ENCODE data around the gene PRTG. TPM values are rescaled to one million over a fixed set of nuclear protein-coding genes. Genes with fewer than 3 reads are reported as not detected.

PRTG gene
- total RNA-seq, 2 donors from 2014 or later: 0.44 to 3.3 TPM

DNA sequence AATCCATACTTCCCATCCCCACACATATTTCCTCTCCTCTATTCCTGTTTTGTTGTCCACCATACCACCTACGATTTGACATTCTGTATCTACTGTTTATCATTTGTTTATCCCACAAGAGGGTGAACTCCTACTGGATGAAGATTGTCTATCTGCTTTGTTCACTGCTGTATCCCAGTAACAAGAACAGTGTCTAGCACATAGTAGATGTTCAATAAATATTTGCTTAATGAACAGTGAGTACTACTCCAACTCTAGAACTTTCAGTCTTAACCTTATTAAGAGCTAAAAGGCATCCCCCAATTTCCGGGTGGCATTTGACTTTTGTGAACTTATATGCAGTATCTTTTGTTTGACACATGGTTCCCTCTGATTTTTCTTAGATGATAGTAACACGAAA, 156.1 kb downstream of the PRTG start:
- Histone ChIP-seq H3K9me3 (no peaks in the 10 kb centered on the region), H3K36me3 (no peaks in the 10 kb centered on the region), H3K27me3 (no peaks in the 10 kb centered on the region), H3K27ac (no peak overlapping the region), H3K4me1 (peaks cover 0 to 9% of the 10 kb centered on the region in 2 donors), H3K4me3 (peak overlapping the region in 1 of 2 donors; percentile 69)
- TF ChIP-seq, protein P1, sequence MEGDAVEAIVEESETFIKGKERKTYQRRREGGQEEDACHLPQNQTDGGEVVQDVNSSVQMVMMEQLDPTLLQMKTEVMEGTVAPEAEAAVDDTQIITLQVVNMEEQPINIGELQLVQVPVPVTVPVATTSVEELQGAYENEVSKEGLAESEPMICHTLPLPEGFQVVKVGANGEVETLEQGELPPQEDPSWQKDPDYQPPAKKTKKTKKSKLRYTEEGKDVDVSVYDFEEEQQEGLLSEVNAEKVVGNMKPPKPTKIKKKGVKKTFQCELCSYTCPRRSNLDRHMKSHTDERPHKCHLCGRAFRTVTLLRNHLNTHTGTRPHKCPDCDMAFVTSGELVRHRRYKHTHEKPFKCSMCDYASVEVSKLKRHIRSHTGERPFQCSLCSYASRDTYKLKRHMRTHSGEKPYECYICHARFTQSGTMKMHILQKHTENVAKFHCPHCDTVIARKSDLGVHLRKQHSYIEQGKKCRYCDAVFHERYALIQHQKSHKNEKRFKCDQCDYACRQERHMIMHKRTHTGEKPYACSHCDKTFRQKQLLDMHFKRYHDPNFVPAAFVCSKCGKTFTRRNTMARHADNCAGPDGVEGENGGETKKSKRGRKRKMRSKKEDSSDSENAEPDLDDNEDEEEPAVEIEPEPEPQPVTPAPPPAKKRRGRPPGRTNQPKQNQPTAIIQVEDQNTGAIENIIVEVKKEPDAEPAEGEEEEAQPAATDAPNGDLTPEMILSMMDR (IDR thresholded peaks at IDR 0.05): no peak
- no peak for DNase-seq (ENCODE audit: low spot score)

DNA sequence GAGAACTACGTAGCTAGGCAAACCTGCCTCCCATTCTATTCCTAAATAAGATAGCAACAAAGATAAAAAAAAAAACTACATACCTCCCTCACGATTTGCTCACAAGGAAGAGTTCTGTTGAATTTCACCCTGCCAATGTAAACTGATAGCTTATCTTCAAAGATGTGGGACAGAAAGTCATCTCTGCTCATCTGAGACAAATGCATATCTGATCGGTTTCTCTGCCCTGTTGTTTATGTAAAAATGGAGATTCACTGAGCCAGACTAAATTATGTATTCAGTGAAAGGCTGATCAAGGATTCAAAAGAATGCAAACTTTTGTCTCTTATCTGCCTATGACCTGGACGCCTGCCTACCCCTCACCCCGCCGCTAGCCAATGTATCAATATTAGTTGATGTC, 166.0 kb downstream of the PRTG start:
- no peaks in the 10 kb centered on the region for H3K4me1 ChIP-seq
- no peak overlapping the region for H3K27ac ChIP-seq
- no peaks in the 10 kb centered on the region for H3K9me3 ChIP-seq
- H3K4me3 ChIP-seq: no peak overlapping the region
- TF ChIP-seq, protein P1 (IDR thresholded peaks at IDR 0.05): no peak
- no peaks in the 10 kb centered on the region for H3K36me3 ChIP-seq
- H3K27me3 ChIP-seq: no peaks in the 10 kb centered on the region
- DNase-seq (ENCODE audit: low spot score): no peak

DNA sequence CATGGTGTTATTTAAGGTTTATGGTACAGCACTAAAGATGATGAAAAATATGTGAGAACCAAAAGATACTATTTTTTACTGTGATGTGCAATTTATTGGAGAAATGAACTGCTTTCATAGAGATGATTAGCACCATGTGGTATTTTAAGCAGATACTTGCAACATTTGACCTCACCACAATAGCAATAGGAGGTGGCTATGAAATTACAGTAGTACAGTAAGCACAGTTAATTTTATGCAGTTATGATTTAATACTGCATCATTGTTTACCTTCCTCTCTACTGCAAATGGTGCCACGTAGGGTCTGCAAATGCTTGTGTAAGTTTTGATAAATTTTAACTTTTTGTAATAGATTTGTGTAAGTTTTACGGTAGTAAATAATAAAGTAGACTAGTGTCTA, 168.9 kb downstream of the PRTG start:
- H3K9me3 ChIP-seq: no peaks in the 10 kb centered on the region
- H3K36me3 ChIP-seq: no peaks in the 10 kb centered on the region
- TF ChIP-seq, protein P1 (IDR thresholded peaks at IDR 0.05): no peak
- H3K27me3 ChIP-seq: no peaks in the 10 kb centered on the region
- no peak overlapping the region for H3K27ac ChIP-seq
- no peak overlapping the region for H3K4me3 ChIP-seq
- no peaks in the 10 kb centered on the region for H3K4me1 ChIP-seq
- DNase-seq (ENCODE audit: low spot score): no peak

DNA sequence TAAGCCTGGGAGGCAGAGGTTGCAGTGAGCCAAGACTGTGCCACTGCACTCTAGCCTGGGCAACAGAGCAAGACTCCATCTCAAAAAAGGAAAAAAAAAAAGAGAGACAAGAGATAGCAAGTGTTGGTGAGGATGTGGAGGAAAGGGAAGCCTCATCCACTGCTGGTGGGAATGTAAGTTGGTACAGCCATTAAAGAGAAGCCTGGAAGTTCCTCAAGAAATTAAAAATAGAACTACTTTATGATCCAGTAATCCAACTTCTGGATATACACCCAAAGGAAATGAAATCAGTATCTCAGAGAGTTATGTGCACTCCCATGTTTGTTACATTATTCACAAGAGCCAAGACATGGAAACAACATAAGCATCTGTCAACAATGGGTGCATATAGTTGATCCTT, 169.7 kb downstream of the PRTG start:
- Histone ChIP-seq H3K36me3 (no peaks in the 10 kb centered on the region), H3K4me1 (no peaks in the 10 kb centered on the region), H3K27me3 (no peaks in the 10 kb centered on the region), H3K27ac (no peak overlapping the region), H3K9me3 (no peaks in the 10 kb centered on the region), H3K4me3 (no peak overlapping the region)
- TF ChIP-seq, protein P1 (IDR thresholded peaks at IDR 0.05): no peak
- DNase-seq (ENCODE audit: low spot score): no peak

DNA sequence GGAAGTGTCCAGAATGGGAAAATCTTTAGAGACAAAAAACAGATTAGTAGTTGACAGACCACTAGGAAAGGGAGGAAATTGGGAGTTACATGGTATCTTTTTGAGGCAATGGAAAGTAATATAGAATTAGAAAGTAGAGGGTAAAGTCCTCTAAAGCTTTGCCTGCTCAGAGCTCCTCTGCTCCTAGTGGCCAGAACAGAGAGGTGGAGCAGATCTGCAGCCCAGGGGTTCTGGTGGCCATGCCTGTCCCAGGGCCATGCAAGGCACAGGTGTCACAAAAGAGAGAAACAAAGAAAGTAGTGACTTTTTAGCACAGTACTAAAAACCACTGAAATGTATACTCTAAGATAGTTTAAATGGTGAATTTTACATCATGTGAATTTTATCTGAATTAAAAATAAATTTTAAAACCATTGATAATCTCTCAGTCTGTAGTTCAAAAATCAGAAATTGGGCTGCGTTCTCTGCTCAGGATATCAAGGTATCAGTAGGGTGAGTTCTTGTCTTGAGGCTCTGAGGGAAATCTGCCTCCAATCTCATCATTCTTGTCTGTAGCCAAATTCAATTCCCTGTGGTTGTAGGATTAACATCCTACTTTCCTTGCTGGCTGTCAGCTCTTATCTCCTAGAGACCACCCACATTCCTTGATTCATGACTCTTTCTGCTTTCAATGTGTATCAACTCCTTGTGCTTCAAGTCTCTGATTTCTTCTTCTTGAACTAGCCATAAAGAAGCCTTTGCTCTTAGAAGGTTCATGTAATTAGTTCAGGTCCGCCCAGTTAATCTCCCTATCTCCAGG, 178.4 kb downstream of the PRTG start:
- H3K36me3 ChIP-seq: no peaks in the 10 kb centered on the region
- H3K27ac ChIP-seq: no peak overlapping the region
- H3K4me3 ChIP-seq: no peak overlapping the region
- no peaks in the 10 kb centered on the region for H3K4me1 ChIP-seq
- peaks cover 0 to 4% of the 10 kb centered on the region in 2 donors for H3K9me3 ChIP-seq
- TF ChIP-seq, protein P1 (IDR thresholded peaks at IDR 0.05): no peak
- no peaks in the 10 kb centered on the region for H3K27me3 ChIP-seq
- DNase-seq (ENCODE audit: low spot score): no peak

DNA sequence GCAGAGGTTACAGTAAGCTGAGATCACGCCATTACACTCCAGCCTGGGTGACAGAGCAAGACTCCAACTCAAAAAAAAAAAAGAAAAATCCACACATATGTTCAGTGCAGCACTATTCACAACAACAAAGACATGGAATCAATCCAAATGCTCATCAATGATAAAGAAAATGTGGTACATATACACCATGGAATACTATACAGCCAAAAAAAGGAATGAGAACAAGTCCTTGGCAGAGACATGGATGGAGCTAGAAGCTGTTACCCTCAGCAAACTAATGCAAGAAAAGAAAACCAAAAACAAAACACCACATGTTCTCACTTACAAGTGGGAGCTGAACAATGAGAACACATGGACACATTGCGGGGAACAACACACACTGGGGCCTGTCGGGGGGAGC, 180.4 kb downstream of the PRTG start:
- DNase-seq (ENCODE audit: low spot score): no peak

More for the DNA sequence above, 180.4 kb downstream of the PRTG start:
- H3K9me3 ChIP-seq: peaks cover 0 to 4% of the 10 kb centered on the region in 2 donors
- no peak overlapping the region for H3K27ac ChIP-seq
- TF ChIP-seq, protein P1 (IDR thresholded peaks at IDR 0.05): no peak
- no peaks in the 10 kb centered on the region for H3K27me3 ChIP-seq
- no peaks in the 10 kb centered on the region for H3K36me3 ChIP-seq
- no peak overlapping the region for H3K4me3 ChIP-seq
- H3K4me1 ChIP-seq: no peaks in the 10 kb centered on the region
